ENCODE data around the gene TARP.

GRCh38 chr7:38224392-38224791 is 49.0 kb downstream of the TARP start:
- no peak for TF ChIP-seq CTCF (IDR thresholded peaks at IDR 0.05; ENCODE audit: low read depth, low read length)
- no peak for TF ChIP-seq POLR2A (IDR thresholded peaks at IDR 0.05; ENCODE audit: extremely low read depth, insufficient read length)
